Osteocyte (in vitro differentiated cells): ENCODE data around the gene ACTL9. TPM values are rescaled to one million over a fixed set of nuclear protein-coding genes. Genes with fewer than 3 reads are reported as not detected.

Source experiments
- DNase-seq: peaks from one replicate; pipeline ENCODE4 v3.0.0; 2021; ENCODE audit warnings: mixed read lengths; ENCODE audit not compliant: unreplicated experiment; ENCODE audit errors: extremely low spot score
- H3K27ac Mint-ChIP-seq: one replicate; pipeline ENCODE4 v1.8.0; 2021; ENCODE audit warnings: mild to moderate bottlenecking, mixed read lengths; ENCODE audit not compliant: unreplicated experiment
- H3K27me3 Mint-ChIP-seq: one replicate; pipeline ENCODE4 v1.8.0; 2021; ENCODE audit warnings: mixed read lengths; ENCODE audit not compliant: unreplicated experiment
- H3K36me3 Mint-ChIP-seq: one replicate; pipeline ENCODE4 v1.8.0; 2021; ENCODE audit warnings: mixed read lengths; ENCODE audit not compliant: unreplicated experiment
- H3K4me1 Mint-ChIP-seq: one replicate; pipeline ENCODE4 v1.8.0; 2021; ENCODE audit warnings: mixed read lengths; ENCODE audit not compliant: unreplicated experiment
- H3K4me3 Mint-ChIP-seq: one replicate; pipeline ENCODE4 v1.8.0; 2021; ENCODE audit warnings: mild to moderate bottlenecking, moderate library complexity, mixed read lengths; ENCODE audit not compliant: unreplicated experiment
- H3K9me3 Mint-ChIP-seq: one replicate; pipeline ENCODE4 v1.8.0; 2021; ENCODE audit warnings: mixed read lengths; ENCODE audit not compliant: unreplicated experiment
- CTCF ChIP-seq: fragments of 200-600 bp; sonication (generic); IDR thresholded peaks from 2 replicates; pipeline ENCODE4 v1.5.0; 2021; ENCODE audit warnings: antibody characterized with exemption, mild to moderate bottlenecking, moderate library complexity
- total RNA-seq: library from RNA; stranded (reverse); gene quantifications from 2 replicates; pipeline ENCODE4 v1.2.1, GENCODE V29; 2021

The ACTL9 gene
- total RNA-seq, 1 donor from 2014 or later: not detected

- DNase-seq: no peak
- Mint-ChIP-seq H3K27me3 (no peaks in the 10 kb centered on the region), H3K36me3 (no peaks in the 10 kb centered on the region)
Measured at GRCh38 chr19:8684001-8684902, 14.3 kb downstream of the ACTL9 start.

GRCh38 chr19:8682931-8683330 is 15.7 kb downstream of the ACTL9 start:
- no peak for DNase-seq
- Mint-ChIP-seq H3K36me3 (no peaks in the 10 kb centered on the region), H3K9me3 (peaks cover 11% of the 10 kb centered on the region)

More at GRCh38 chr19:8684001-8684902, 14.3 kb downstream of the ACTL9 start:
- no peak for TF ChIP-seq CTCF
- Mint-ChIP-seq H3K4me3 (no peak overlapping the region), H3K4me1 (no peaks in the 10 kb centered on the region), H3K27ac (no peak overlapping the region), H3K9me3 (peaks cover 11% of the 10 kb centered on the region)

GRCh38 chr19:8682472-8682871 is 16.1 kb downstream of the ACTL9 start:
- DNase-seq: no peak
- H3K27ac Mint-ChIP-seq: no peak overlapping the region
- H3K9me3 Mint-ChIP-seq: peaks cover 11% of the 10 kb centered on the region
- no peak overlapping the region for H3K4me3 Mint-ChIP-seq
- H3K27me3 Mint-ChIP-seq: no peaks in the 10 kb centered on the region
- no peaks in the 10 kb centered on the region for H3K36me3 Mint-ChIP-seq
- no peak for TF ChIP-seq CTCF
- no peaks in the 10 kb centered on the region for H3K4me1 Mint-ChIP-seq

More at GRCh38 chr19:8682931-8683330, 15.7 kb downstream of the ACTL9 start:
- Mint-ChIP-seq H3K27me3 (no peaks in the 10 kb centered on the region), H3K27ac (no peak overlapping the region), H3K4me1 (no peaks in the 10 kb centered on the region), H3K4me3 (no peak overlapping the region)
- no peak for TF ChIP-seq CTCF

GRCh38 chr19:8681345-8682029 is 17.1 kb downstream of the ACTL9 start:
- no peak for TF ChIP-seq CTCF
- Mint-ChIP-seq H3K9me3 (peaks cover 11% of the 10 kb centered on the region), H3K4me3 (no peak overlapping the region), H3K4me1 (no peaks in the 10 kb centered on the region), H3K36me3 (no peaks in the 10 kb centered on the region), H3K27me3 (no peaks in the 10 kb centered on the region), H3K27ac (no peak overlapping the region)
- DNase-seq: no peak
